GM12891 (cell line): ENCODE data around the gene FAM120AOS.

ENCODE experiments used
- POLR2AphosphoS5 ChIP-seq: IDR thresholded peaks from 2 replicates; pipeline ENCODE4 v1.6.1; 2011; ENCODE audit warnings: low read depth, low read length, control low read depth
- TAF1 ChIP-seq: IDR thresholded peaks from 2 replicates; pipeline ENCODE4 v1.6.1; 2011; ENCODE audit warnings: low read depth, low read length, control low read depth

DNA sequence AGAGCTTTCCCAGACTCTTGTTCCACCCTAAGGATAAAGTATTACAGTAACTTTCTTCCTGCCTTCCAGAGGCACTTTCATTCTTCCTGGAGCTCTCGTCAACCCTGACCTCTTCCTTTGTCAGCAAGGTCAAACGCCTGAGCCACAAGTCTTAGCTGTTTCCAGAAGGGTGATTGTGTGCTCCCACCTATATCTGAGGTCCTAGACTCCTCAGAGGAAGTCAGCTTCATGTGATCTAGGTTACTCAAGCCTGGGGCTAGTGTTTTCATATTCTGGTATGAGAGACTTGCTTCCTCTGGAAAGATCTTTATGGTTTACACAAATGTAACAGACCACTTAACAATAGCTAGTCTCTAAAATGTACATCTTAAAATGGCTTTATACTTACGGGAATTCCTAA is 7.3 kb downstream of the FAM120AOS start:
- no peak for TF ChIP-seq TAF1
- TF ChIP-seq POLR2AphosphoS5 = no peak
